Vagina (tissue), 2 donors: ENCODE measurements around the gene FSTL1. TPM values are rescaled to one million over a fixed set of nuclear protein-coding genes. Genes with fewer than 3 reads are reported as not detected.
A peak's percentile ranks its signal among the peaks of the same experiment; 100 is the strongest.

Experiments used
- DNase-seq, 2 donors: peaks; one replicate each; pipeline ENCODE4 v3.0.0-alpha.2; 2017; ENCODE audit errors: extremely low spot score in 2 of 2
- H3K27ac ChIP-seq: fragments of 200-600 bp; sonication (generic); one replicate; pipeline ENCODE4 v1.5.1; 2019
- H3K27me3 ChIP-seq: fragments of 200-600 bp; sonication (generic); one replicate; pipeline ENCODE4 v1.5.1; 2019
- H3K36me3 ChIP-seq, 2 donors: fragments of 200-600 bp; sonication (generic); one replicate each; pipeline ENCODE4 v1.5.1; 2017 to 2019
- H3K4me1 ChIP-seq: fragments of 200-600 bp; sonication (generic); one replicate; pipeline ENCODE4 v1.5.1; 2019
- H3K4me3 ChIP-seq, 2 donors: fragments of 200-600 bp; sonication (generic); 1 replicate in 1 of 2; 2 replicates in 1 of 2; pipeline ENCODE4 v1.5.1; 2016 to 2019
- H3K9me3 ChIP-seq: fragments of 200-600 bp; sonication (generic); one replicate; pipeline ENCODE4 v1.5.1; 2019
- CTCF ChIP-seq, 3 experiments: fragments of 450-650 bp in 2 of 3; fragments of 200-600 bp in 1 of 3; sonication (generic) in 1 of 3; IDR thresholded peaks; one replicate each; pipeline ENCODE4 v1.5.1; 2017 to 2019; ENCODE audit warnings: antibody characterized with exemption in 3 of 3, mild to moderate bottlenecking in 2 of 3, moderate library complexity in 2 of 3
- POLR2A ChIP-seq, 2 donors: fragments of 450-650 bp; IDR thresholded peaks; one replicate each; pipeline ENCODE4 v1.6.1; 2017; ENCODE audit warnings: antibody characterized with exemption in 2 of 2, mild to moderate bottlenecking in 2 of 2, moderate library complexity in 2 of 2
- POLR2AphosphoS5 ChIP-seq, 2 donors: sonication (generic); formaldehyde crosslinking; IDR thresholded peaks; one replicate each; pipeline ENCODE4 v1.9.0; 2017; ENCODE audit warnings: antibody characterized with exemption in 2 of 2, mild to moderate bottlenecking in 2 of 2, low read depth in 1 of 2; ENCODE audit not compliant: insufficient read depth in 1 of 2
- intact Hi-C: fragments of 100-400 bp; cut with DNase I; formaldehyde crosslinking; loops from one replicate; pipeline ENCODE4 v1.15.1; 2023
- total RNA-seq: library from RNA; depleted of rRNA; stranded (reverse); fragments of >200 nt; gene quantifications from one replicate; pipeline ENCODE4 v1.2.3, GENCODE V29; 2016

Gene FSTL1
- total RNA-seq, 1 donor from 2014 or later = 387 TPM

- peaks cover 8% of the 10 kb centered on the region for H3K4me1 ChIP-seq
- intact Hi-C loops = no loop called here
- H3K36me3 ChIP-seq = no peaks in the 10 kb centered on the region
- H3K27ac ChIP-seq = no peak overlapping the region
- TF ChIP-seq CTCF (IDR thresholded peaks at IDR 0.05) = no peak
- TF ChIP-seq POLR2A (IDR thresholded peaks at IDR 0.05) = no peak
- no peak for TF ChIP-seq POLR2AphosphoS5 (IDR thresholded peaks at IDR 0.05; ENCODE audit: insufficient read depth in 1 of 2, low read depth in 1 of 2)
- H3K27me3 ChIP-seq = no peaks in the 10 kb centered on the region
- H3K9me3 ChIP-seq = no peaks in the 10 kb centered on the region
- peak in 1 of 2 donors; percentile 47 for DNase-seq
- no peak overlapping the region for H3K4me3 ChIP-seq
Observed at GRCh38 chr3:120469440-120469839, 18.6 kb upstream of the FSTL1 start.

GRCh38 chr3:120468635-120469295 lies 18.0 kb upstream of the FSTL1 start:
- Histone ChIP-seq H3K27ac (no peak overlapping the region), H3K4me1 (peaks cover 8% of the 10 kb centered on the region), H3K4me3 (no peak overlapping the region), H3K36me3 (no peaks in the 10 kb centered on the region), H3K9me3 (no peaks in the 10 kb centered on the region), H3K27me3 (no peaks in the 10 kb centered on the region)
- intact Hi-C loops = no loop called here
- TF ChIP-seq POLR2A (IDR thresholded peaks at IDR 0.05) = no peak
- no peak for TF ChIP-seq POLR2AphosphoS5 (IDR thresholded peaks at IDR 0.05; ENCODE audit: insufficient read depth in 1 of 2, low read depth in 1 of 2)
- no peak for TF ChIP-seq CTCF (IDR thresholded peaks at IDR 0.05)
- DNase-seq = peak in 1 of 2 donors; percentile 62

GRCh38 chr3:120462409-120462959 lies 11.7 kb upstream of the FSTL1 start:
- intact Hi-C loops = no loop called here
- Histone ChIP-seq H3K27ac (no peak overlapping the region), H3K4me3 (no peak overlapping the region), H3K27me3 (no peaks in the 10 kb centered on the region), H3K4me1 (no peaks in the 10 kb centered on the region), H3K9me3 (no peaks in the 10 kb centered on the region), H3K36me3 (no peaks in the 10 kb centered on the region)
- no peak for DNase-seq
- no peak for TF ChIP-seq POLR2A (IDR thresholded peaks at IDR 0.05)
- no peak for TF ChIP-seq POLR2AphosphoS5 (IDR thresholded peaks at IDR 0.05; ENCODE audit: insufficient read depth in 1 of 2, low read depth in 1 of 2)
- no peak for TF ChIP-seq CTCF (IDR thresholded peaks at IDR 0.05)

GRCh38 chr3:120461416-120461815 lies 10.6 kb upstream of the FSTL1 start:
- intact Hi-C loops = no loop called here

More at GRCh38 chr3:120461416-120461815, 10.6 kb upstream of the FSTL1 start:
- Histone ChIP-seq H3K27ac (no peak overlapping the region), H3K9me3 (no peaks in the 10 kb centered on the region), H3K4me1 (no peaks in the 10 kb centered on the region), H3K4me3 (no peak overlapping the region), H3K36me3 (no peaks in the 10 kb centered on the region), H3K27me3 (no peaks in the 10 kb centered on the region)
- DNase-seq = no peak
- TF ChIP-seq POLR2A (IDR thresholded peaks at IDR 0.05) (no peak), CTCF (IDR thresholded peaks at IDR 0.05) (no peak), POLR2AphosphoS5 (IDR thresholded peaks at IDR 0.05; ENCODE audit: insufficient read depth in 1 of 2, low read depth in 1 of 2) (no peak)
